GM10248 (cell line): ENCODE results near the gene PCYT1A.
"Not testable (repeated sequence)": the region's sequence is repeated elsewhere in the genome, so short reads cannot be mapped to it uniquely, and the experiment has no call there.

ENCODE experiments used
- CTCF ChIA-PET: fragments of 300-600 bp; sonication (Branson Sonifier 250); formaldehyde crosslinking; extraction: SDS; loops from one replicate; lab custom pipeline; 2021; ENCODE audit warnings: antibody characterized with exemption; lab: Yijun Ruan, JAX
- POLR2A ChIA-PET: fragments of 350-650 bp; sonication (Branson Sonifier 250); formaldehyde crosslinking; extraction: SDS; loops from one replicate; lab custom pipeline; 2020; ENCODE audit warnings: antibody characterized with exemption; lab: Yijun Ruan, JAX
- DNase-seq: peaks from one replicate; pipeline ENCODE4 v3.0.0; 2012; ENCODE audit errors: extremely low spot score
- TF ChIP-seq, protein P1 (sequence below): IDR thresholded peaks from 2 replicates; pipeline ENCODE4 v1.5.1; 2012; ENCODE audit warnings: mild to moderate bottlenecking, low read depth; ENCODE audit errors: extremely low read depth, missing control alignments, control extremely low read depth

The PCYT1A gene

DNA sequence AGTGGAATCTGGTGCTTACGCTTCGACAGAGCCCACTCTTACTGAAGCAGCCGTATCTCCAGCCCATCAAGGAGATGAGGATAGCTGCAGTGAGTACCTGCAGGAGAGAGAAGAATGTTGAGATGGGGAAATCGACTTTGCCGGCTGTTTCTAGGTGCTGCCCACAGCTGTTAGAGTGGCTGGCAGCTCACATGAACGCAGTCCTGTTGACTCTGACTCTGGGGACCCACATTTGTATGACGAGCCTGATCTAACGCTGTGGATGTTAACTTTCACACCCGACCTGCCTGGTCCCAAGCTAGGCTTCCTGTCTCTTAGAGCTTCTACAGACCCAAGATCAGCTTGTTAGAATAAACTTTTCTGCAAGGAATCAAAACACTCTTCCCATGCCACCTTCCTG lies 39.4 kb upstream of the PCYT1A start:
- CTCF ChIA-PET = interaction anchor here (0.9 kb wide), 1 partner anchor 73 kb away, joined by 3 read pairs; no protein-coding TSS in a partner anchor
- TF ChIP-seq, protein P1, sequence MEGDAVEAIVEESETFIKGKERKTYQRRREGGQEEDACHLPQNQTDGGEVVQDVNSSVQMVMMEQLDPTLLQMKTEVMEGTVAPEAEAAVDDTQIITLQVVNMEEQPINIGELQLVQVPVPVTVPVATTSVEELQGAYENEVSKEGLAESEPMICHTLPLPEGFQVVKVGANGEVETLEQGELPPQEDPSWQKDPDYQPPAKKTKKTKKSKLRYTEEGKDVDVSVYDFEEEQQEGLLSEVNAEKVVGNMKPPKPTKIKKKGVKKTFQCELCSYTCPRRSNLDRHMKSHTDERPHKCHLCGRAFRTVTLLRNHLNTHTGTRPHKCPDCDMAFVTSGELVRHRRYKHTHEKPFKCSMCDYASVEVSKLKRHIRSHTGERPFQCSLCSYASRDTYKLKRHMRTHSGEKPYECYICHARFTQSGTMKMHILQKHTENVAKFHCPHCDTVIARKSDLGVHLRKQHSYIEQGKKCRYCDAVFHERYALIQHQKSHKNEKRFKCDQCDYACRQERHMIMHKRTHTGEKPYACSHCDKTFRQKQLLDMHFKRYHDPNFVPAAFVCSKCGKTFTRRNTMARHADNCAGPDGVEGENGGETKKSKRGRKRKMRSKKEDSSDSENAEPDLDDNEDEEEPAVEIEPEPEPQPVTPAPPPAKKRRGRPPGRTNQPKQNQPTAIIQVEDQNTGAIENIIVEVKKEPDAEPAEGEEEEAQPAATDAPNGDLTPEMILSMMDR = no peak
- POLR2A ChIA-PET = no interaction called here
- no peak for DNase-seq

DNA sequence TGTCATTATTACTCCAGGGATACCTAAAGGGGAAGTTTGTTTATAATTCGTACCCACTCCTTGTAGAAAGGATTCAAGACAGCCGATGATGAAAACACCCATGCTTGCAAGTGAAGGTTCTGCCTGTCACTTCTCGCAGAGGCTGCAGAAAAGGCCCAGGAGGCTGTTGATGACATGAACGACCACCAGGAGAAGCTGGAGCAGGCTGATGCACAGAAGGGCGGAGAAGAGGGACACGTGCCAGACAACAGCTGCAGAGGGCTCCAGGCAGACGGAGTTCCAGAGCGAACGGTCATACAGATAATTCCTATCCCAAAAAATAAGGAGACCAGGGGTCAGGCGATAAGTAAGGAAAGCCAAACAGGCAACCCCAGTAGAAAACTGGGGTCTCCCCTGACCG lies 36.2 kb upstream of the PCYT1A start:
- ChIA-PET POLR2A (no interaction called here), CTCF (interaction anchor here (1.5 to 1.8 kb wide), 4 partner anchors 10 to 72 kb away, joined by 3 to 5 read pairs (median 4); no protein-coding TSS in a partner anchor)
- TF ChIP-seq, protein P1 = no peak
- no peak for DNase-seq

DNA sequence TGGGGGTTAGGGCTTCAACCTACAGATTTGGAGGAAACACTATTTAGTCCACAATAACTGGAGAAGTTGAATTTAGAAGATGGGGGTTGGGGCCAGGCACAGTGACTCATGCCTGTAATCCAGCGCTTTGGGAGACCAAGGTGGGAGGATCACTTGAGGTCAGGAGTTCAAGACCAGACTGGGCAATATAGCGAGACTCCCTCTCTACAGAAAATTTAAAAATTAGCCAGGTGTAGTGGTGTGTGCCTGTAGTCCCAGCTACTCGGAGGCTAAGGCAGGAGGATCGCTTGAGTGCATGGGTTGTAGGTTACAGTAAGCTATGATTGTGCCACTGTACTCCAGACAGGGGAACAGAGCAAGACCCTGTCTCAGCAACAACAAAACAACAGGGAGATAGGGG lies 35.5 kb upstream of the PCYT1A start:
- ChIA-PET CTCF (interaction anchor here (1.7 kb wide), 1 partner anchor 29 kb away, joined by 3 read pairs; no protein-coding TSS in a partner anchor), POLR2A (no interaction called here)
- no peak for DNase-seq
- TF ChIP-seq, protein P1 = no peak

DNA sequence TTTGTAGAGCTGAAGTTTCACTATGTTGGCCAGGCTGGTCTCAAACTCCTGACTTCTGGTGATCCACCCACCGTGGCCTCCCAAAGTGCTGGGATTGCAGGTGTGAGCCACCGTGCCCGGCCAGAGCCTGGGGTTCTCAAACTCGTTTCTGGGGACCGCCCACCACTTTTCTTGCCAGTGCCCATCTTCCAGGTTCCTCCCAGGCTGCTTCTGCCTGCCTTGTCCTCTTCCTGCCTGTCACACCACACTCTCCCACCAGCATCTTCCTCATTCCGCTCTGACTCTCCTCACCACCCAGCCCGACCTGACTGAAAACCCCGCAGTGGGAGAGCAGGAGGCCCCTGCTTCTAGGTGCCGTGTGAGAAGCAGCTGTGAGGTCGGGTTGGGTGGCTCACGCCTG lies 33.6 kb upstream of the PCYT1A start:
- no peak for DNase-seq
- ChIA-PET CTCF (no interaction called here), POLR2A (no interaction called here)
- TF ChIP-seq, protein P1 = no peak

DNA sequence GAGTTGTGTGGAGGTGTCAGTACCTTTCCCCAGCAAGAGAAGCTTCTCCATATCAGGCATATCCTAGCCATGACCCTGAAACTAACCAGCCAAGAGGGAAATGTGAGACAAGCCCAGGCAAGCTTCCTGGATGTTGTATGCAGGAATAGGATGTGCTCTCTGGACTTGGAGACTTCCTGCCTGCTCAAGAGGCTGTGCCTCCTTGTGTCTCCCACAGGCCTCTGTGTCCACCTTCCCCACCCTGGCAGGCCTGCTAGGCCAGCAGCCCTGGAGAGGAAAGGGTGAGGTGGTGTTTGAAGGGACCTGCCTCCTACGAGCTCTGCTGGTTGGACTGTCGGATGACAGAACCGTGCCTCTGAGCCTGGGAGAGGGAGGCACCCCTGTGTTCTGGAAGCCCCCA lies 32.6 kb upstream of the PCYT1A start:
- ChIA-PET POLR2A (interaction anchor here (0.6 to 0.9 kb wide), 2 partner anchors 208 to 248 kb away, joined by 3 to 4 read pairs; partner anchors contain the start of genes FBXO45 and WDR53), CTCF (interaction anchor here (1.4 kb wide), 1 partner anchor 9 kb away, joined by 3 read pairs; no protein-coding TSS in a partner anchor)
- no peak for DNase-seq
- TF ChIP-seq, protein P1 = no peak

DNA sequence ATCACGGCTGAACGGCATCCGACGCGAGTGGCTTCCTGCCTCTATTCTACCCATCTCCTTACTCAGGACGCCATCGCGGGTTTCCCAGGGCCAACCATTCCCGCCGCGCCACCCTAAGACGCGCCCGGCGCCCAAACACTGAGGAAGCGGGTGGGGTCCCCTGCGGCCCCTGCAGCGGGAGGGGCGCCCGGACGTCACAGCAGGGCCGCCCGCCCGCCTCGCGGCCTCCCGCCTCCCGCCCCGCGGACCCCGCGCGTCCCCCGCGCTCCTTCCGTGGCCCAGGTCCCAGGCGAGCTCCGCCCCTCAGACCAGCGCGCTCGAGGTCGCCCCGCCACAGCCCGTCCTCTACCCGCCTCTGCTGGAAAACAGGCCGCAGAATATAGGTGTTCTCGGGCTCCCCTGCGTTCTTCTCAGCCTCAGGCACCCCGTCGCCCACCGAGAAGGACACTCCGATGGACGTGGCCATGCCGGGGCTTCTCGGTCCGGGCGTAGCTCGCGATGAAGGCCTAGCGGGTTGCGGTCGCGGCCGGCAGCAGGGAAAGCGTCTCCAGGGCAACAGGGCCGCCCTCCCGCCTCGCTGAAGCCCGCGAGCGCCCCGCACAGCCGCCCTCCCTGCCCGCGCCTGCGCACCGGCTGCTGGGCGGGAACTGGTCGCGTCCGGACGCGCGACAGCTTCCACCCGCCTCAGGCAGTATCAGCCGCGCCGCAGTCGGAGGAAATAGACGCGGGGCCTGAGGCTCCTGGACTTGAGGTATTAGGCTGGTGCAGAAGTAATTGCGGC lies 30.4 kb upstream of the PCYT1A start, which contains the start of gene DYNLT2B:
Gene DYNLT2B, minus strand, starts transcription at position 554 of the 781 bp plus-strand sequence. Its CDS starts 88 bp downstream, at position 466.
- TF ChIP-seq, protein P1 = no peak
- POLR2A ChIA-PET = interaction anchor here (0.6 to 0.7 kb wide), 2 partner anchors 36 to 203 kb away, joined by 3 to 4 read pairs; no protein-coding TSS in a partner anchor
- peak; percentile 98 for DNase-seq
- CTCF ChIA-PET = interaction anchor here (0.6 to 1.7 kb wide), 5 partner anchors 13 to 226 kb away, joined by 3 to 9 read pairs (median 3); no protein-coding TSS in a partner anchor

DNA sequence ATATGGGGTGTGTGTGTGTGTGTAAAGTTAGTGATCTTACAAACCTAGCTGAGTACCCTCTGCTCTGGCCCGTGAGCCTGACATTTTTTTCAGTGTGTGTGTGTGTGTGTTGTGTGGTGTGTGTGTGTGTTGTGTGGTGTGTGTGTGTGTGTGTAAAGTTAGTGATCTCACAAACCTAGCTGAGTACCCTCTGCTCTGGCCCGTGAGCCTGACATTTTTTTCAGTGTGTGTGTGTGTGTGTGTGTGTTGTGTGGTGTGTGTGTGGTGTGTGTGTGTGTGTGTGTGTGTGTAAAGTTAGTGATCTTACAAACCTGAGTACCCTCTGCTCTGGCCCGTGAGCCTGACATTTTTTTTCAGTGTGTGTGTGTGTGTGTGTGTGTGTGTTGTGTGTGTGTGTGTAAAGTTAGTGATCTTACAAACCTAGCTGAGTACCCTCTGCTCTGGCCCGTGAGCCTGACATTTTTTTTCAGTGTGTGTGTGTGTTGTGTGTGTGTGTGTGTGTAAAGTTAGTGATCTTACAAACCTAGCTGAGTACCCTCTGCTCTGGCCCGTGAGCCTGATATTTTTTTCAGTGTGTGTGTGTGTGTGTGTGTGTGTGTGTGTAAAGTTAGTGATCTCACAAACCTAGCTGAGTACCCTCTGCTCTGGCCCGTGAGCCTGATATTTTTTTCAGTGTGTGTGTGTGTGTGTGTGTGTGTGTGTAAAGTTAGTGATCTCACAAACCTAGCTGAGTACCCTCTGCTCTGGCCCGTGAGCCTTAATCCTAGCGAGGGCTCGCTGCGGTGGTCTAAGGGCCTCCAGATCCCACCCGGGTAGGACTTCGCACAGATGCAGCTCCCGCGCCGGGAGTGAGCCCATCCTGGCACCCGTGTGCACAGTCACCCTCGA lies 29.5 kb upstream of the PCYT1A start:
- CTCF ChIA-PET = interaction anchor here (1.1 to 1.7 kb wide), 4 partner anchors 12 to 64 kb away, joined by 3 to 9 read pairs (median 3); no protein-coding TSS in a partner anchor
- POLR2A ChIA-PET = interaction anchor here (0.6 to 0.7 kb wide), 2 partner anchors 16 to 35 kb away, joined by 4 read pairs; no protein-coding TSS in a partner anchor
- not testable (repeated sequence) for DNase-seq
